Measurements from ENCODE around the gene OCSTAMP.

Gene OCSTAMP

GRCh38 chr20:46546298-46546697, 4.2 kb downstream of the OCSTAMP start:
- Histone ChIP-seq H3K4me2 (ENCODE audit: low read depth, low read length) (peak overlapping the region; percentile 73; the same call in 1 of the 2 replicates), H4K20me1 (ENCODE audit: insufficient read depth, low read length) (no peaks in the 10 kb centered on the region)

DNA sequence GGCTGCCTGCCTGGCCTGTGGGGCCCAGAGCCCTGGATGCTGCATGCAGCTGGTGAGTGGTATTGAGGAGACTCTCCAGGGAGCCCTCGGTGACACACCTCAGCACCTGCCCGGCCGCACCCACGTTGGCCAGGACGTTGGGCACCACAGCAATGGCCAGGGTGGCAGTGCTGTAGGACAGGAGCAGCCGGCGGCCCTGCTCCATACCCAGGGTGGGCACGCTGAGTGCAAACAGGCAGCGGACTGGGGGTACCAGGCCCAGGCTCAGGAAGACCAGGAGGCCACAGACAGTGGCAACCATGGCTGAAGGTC, 4.7 kb downstream of the OCSTAMP start:
- H3K9ac ChIP-seq (ENCODE audit: low read length) = peak overlapping the region; percentile 63
- no peaks in the 10 kb centered on the region for H4K20me1 ChIP-seq (ENCODE audit: insufficient read depth, low read length)
- H3K79me2 ChIP-seq (ENCODE audit: low read length) = no peaks in the 10 kb centered on the region
- H3F3A ChIP-seq (ENCODE audit: insufficient read depth, low read length) = peaks cover 27% of the 10 kb centered on the region
- H3K9me2 ChIP-seq (replicated peaks; ENCODE audit: insufficient read depth, low read length) = no peaks in the 10 kb centered on the region
- no peak overlapping the region; the same call in 1 of the 2 replicates for H3K4me3 ChIP-seq (ENCODE audit: low read length)
- no peak for DNase-seq
- H3K27me3 ChIP-seq (replicated peaks; ENCODE audit: insufficient read depth, low read length) = no peaks in the 10 kb centered on the region
- H2AFZ ChIP-seq (ENCODE audit: low read length) = peak overlapping the region; percentile 72
- H3K4me2 ChIP-seq (ENCODE audit: low read depth, low read length) = peak overlapping the region; percentile 73; the same call in 1 of the 2 replicates
- TF ChIP-seq EZH2 (optimal IDR thresholded peaks at IDR 0.05; ENCODE audit: low read depth, low read length) (no peak), CTCF (IDR thresholded peaks at IDR 0.05; ENCODE audit: low read length) (no peak), EZH2phosphoT487 (IDR thresholded peaks at IDR 0.05; ENCODE audit: low read length) (no peak)
- no peaks in the 10 kb centered on the region for H3K36me3 ChIP-seq (replicated peaks; ENCODE audit: insufficient read depth, low read length)
- peak overlapping the region; percentile 94 for H3K27ac ChIP-seq (ENCODE audit: low read length)
- H3K4me1 ChIP-seq (ENCODE audit: low read length) = peaks cover 67% of the 10 kb centered on the region
- H3K9me3 ChIP-seq (replicated peaks; ENCODE audit: insufficient read depth, low read length) = no peaks in the 10 kb centered on the region

More at GRCh38 chr20:46546298-46546697, 4.2 kb downstream of the OCSTAMP start:
- Histone ChIP-seq H2AFZ (ENCODE audit: low read length) (no peak overlapping the region), H3K9ac (ENCODE audit: low read length) (peak overlapping the region; percentile 63; the same call in 1 of the 2 replicates), H3K4me3 (ENCODE audit: low read length) (no peak overlapping the region), H3K9me3 (replicated peaks; ENCODE audit: insufficient read depth, low read length) (no peaks in the 10 kb centered on the region), H3K27ac (ENCODE audit: low read length) (peak overlapping the region; percentile 94), H3K79me2 (ENCODE audit: low read length) (no peaks in the 10 kb centered on the region), H3F3A (ENCODE audit: insufficient read depth, low read length) (peaks cover 27% of the 10 kb centered on the region), H3K9me2 (replicated peaks; ENCODE audit: insufficient read depth, low read length) (no peaks in the 10 kb centered on the region), H3K4me1 (ENCODE audit: low read length) (peaks cover 72% of the 10 kb centered on the region), H3K36me3 (replicated peaks; ENCODE audit: insufficient read depth, low read length) (no peaks in the 10 kb centered on the region), H3K27me3 (replicated peaks; ENCODE audit: insufficient read depth, low read length) (no peaks in the 10 kb centered on the region)
- no peak for TF ChIP-seq EZH2 (optimal IDR thresholded peaks at IDR 0.05; ENCODE audit: low read depth, low read length)
- no peak for TF ChIP-seq EZH2phosphoT487 (IDR thresholded peaks at IDR 0.05; ENCODE audit: low read length)
- no peak for TF ChIP-seq CTCF (IDR thresholded peaks at IDR 0.05; ENCODE audit: low read length)
- DNase-seq = no peak

GRCh38 chr20:46545077-46545826, 5.2 kb downstream of the OCSTAMP start:
- no peaks in the 10 kb centered on the region for H3K9me3 ChIP-seq (replicated peaks; ENCODE audit: insufficient read depth, low read length)
- H3K27me3 ChIP-seq (replicated peaks; ENCODE audit: insufficient read depth, low read length) = no peaks in the 10 kb centered on the region
- H3F3A ChIP-seq (ENCODE audit: insufficient read depth, low read length) = peaks cover 27% of the 10 kb centered on the region
- H3K79me2 ChIP-seq (ENCODE audit: low read length) = no peaks in the 10 kb centered on the region
- H3K4me3 ChIP-seq (ENCODE audit: low read length) = peak overlapping the region; percentile 33
- peak overlapping the region; percentile 73 for H3K4me2 ChIP-seq (ENCODE audit: low read depth, low read length)
- peak; percentile 92 for DNase-seq
- H2AFZ ChIP-seq (ENCODE audit: low read length) = peak overlapping the region; percentile 72
- H3K4me1 ChIP-seq (ENCODE audit: low read length) = peaks cover 62% of the 10 kb centered on the region
- no peaks in the 10 kb centered on the region for H4K20me1 ChIP-seq (ENCODE audit: insufficient read depth, low read length)
- H3K9me2 ChIP-seq (replicated peaks; ENCODE audit: insufficient read depth, low read length) = no peaks in the 10 kb centered on the region
- peak overlapping the region; percentile 94 for H3K27ac ChIP-seq (ENCODE audit: low read length)
- peak; percentile 44 for TF ChIP-seq CTCF (IDR thresholded peaks at IDR 0.05; ENCODE audit: low read length)
- no peak for TF ChIP-seq EZH2 (optimal IDR thresholded peaks at IDR 0.05; ENCODE audit: low read depth, low read length)
- peak overlapping the region; percentile 63 for H3K9ac ChIP-seq (ENCODE audit: low read length)
- H3K36me3 ChIP-seq (replicated peaks; ENCODE audit: insufficient read depth, low read length) = no peaks in the 10 kb centered on the region

Data from MM.1S (cell line).